Measurements from ENCODE around the gene NOSTRIN.

NOSTRIN gene

GRCh38 chr2:168890006-168890782 lies 87.8 kb downstream of the NOSTRIN start, which contains the start of gene SPC25:
TSS of gene SPC25 (minus strand) at chr2:168890430. CDS start at chr2:168889519, 911 bp downstream.
- DNase-seq, result peak; percentile 79

- DNase-seq, result no peak
Measured at GRCh38 chr2:168892327-168892726, 89.9 kb downstream of the NOSTRIN start.

DNA sequence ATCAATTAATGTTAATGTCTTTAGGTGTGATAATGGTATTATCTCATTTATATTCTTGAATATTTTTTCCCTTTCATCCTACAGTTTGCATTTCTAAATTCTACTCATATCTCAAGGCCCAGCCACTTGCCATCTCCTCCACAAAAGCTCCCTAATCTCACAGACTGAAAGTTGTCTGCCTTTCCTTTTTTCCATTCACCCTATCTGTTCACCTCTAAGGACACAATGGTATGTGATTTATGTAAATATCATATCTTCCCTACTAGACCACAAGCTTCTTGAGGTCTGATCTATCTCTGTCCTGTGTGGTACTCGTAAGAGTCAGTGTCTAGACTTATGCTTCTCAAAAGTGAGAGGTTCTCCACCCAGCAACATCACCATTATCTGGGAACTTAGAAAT lies 91.7 kb downstream of the NOSTRIN start:
- no peak for DNase-seq

GRCh38 chr2:168894720-168895119 lies 92.3 kb downstream of the NOSTRIN start:
- DNase-seq, result no peak

DNA sequence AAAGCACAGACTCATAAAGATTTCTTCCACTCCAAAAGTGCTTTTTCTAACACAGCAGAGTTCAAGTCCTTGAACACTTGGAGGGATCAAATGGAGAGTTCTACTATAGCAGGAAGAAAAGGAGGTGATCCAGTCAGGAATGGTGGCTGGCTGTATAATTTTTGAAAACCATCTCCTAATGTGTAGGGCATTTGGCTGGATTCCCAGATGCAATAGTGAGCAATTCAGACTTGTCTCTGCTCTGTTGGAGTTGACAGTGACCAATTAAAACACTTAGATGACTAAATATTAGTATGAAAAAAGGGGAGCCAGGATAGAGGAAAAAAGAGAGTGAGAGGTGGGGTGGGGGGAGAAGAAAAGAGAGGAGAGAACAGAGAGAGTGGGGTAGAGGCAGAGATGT lies 93.3 kb downstream of the NOSTRIN start:
- no peak for DNase-seq

DNA sequence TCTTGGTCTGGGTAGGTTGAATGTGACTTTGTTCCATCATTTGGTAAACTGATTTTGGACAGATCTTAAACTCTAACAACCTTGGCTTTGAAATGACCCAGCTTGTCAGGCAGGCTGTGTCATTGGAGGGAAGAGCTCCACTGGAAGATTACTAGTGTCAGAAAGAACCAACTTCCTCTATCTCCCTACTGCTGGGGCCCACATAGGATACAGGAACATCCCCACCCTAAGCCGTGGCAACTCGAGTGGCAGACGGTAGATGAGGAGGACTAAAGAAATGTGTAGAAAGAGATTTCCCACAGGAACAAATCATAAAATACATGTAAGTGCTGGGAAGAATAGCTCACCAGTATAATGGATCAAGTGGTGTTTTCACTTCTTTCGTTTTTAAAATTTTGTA lies 94.3 kb downstream of the NOSTRIN start:
- DNase-seq, result no peak

GRCh38 chr2:168897449-168897848 lies 95.0 kb downstream of the NOSTRIN start:
- DNase-seq, result no peak

DNA sequence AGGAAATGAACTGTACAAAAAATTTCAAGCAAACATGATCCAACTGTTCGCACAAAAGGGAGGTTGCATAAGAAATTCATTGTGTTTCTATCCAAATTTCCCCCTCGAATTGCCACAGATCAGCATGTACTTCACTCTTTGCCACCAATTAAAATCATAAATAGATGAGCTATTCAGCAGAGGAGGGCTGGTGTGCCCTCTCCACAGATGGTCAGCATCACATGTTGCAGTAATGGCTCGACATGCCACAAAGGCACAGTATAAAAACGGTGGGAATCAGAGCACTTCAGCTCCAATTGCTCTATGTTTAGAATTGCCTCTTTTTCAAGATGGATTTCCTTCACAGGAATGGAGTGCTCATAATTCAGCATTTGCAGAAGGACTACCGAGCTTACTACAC lies 98.6 kb downstream of the NOSTRIN start, which contains the start of gene G6PC2:
Gene G6PC2, plus strand, starts transcription at position 289 of the 400 bp plus-strand sequence. Its CDS starts 41 bp downstream, at position 330.
- DNase-seq, result no peak

DNA sequence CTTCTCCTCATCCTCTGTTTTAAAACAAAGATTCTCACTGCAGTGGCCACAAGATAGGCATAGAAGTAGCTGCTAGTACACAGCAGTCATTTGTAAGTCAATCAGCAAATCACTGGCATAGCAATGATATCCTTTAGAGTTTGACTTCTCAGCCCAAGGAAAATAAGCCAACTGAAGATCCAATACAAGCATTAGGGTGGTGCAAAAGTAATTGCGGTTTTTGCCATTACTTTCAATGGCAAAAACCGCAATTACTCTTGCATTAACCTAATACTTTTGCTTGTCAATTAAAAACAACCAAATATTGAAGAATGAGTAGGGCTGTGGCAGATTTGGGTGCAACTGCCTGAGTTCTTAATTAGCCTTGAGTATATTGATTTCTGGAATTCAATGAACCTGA lies 101.5 kb downstream of the NOSTRIN start:
- DNase-seq, result no peak

DNA sequence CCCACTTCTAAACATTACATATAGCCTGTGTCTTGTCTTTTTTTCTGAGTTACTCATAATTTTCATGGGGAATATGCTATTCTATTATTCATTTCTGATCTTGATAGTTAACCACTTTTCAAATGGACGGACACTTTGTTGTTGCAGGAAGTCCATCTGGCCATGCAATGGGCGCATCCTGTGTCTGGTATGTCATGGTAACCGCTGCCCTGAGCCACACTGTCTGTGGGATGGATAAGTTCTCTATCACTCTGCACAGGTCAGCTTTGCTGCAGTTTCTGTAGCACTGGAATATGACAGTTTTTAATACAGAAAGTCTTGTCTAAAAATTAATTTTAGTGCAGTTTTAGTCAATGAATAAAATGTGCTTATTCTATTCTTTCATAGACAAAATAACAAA lies 101.9 kb downstream of the NOSTRIN start:
- DNase-seq, result no peak

- no peak for DNase-seq
Measured at GRCh38 chr2:168907940-168908662, 105.7 kb downstream of the NOSTRIN start.

GRCh38 chr2:168910330-168910729 lies 107.9 kb downstream of the NOSTRIN start:
- no peak for DNase-seq

GRCh38 chr2:168912466-168912865 lies 110.0 kb downstream of the NOSTRIN start:
- no peak for DNase-seq

- no peak for DNase-seq
Measured at GRCh38 chr2:168912901-168913369, 110.5 kb downstream of the NOSTRIN start.

DNA sequence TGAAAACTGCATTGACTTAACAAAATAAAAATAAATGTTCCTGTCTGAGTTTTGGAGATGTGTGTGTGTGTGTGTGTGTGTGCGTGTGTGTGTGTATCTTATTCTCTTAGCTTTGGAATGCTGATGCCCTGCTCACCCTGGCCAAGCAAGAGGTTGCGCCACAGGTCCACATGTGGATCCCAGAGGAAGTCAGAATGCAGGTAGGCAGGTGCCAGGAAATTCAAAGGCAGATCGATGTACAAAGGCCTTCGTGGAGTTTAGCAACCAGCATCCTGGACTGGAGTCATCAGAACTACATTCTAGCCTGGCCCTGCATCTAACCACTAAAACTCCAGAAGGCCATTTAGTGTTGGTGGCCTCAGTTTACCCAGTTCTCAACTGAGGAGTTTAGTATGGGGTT lies 111.1 kb downstream of the NOSTRIN start:
- DNase-seq, result no peak

All from activated CD4-positive, CD25-positive, alpha-beta regulatory T cell treated with anti-CD3 and anti-CD28 coated beads, Interleukin-2, amount 50 U/mL, for 72 hours (primary cell).